ENCODE measurements around the gene PRKAG2. TPM values are rescaled to one million over a fixed set of nuclear protein-coding genes. Genes with fewer than 3 reads are reported as not detected.
A peak's percentile ranks its signal among the peaks of the same experiment; 100 is the strongest.

PRKAG2 gene
- total and polyA plus RNA-seq, 8 donors: 12.9 to 34.6 (median 18.0) TPM

- peak in 1 of 4 donors; percentile 65 for DNase-seq
- TF ChIP-seq, protein P1, sequence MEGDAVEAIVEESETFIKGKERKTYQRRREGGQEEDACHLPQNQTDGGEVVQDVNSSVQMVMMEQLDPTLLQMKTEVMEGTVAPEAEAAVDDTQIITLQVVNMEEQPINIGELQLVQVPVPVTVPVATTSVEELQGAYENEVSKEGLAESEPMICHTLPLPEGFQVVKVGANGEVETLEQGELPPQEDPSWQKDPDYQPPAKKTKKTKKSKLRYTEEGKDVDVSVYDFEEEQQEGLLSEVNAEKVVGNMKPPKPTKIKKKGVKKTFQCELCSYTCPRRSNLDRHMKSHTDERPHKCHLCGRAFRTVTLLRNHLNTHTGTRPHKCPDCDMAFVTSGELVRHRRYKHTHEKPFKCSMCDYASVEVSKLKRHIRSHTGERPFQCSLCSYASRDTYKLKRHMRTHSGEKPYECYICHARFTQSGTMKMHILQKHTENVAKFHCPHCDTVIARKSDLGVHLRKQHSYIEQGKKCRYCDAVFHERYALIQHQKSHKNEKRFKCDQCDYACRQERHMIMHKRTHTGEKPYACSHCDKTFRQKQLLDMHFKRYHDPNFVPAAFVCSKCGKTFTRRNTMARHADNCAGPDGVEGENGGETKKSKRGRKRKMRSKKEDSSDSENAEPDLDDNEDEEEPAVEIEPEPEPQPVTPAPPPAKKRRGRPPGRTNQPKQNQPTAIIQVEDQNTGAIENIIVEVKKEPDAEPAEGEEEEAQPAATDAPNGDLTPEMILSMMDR (IDR thresholded peaks at IDR 0.05): no peak
- Histone ChIP-seq H3K27ac (no peak overlapping the region), H3K27me3 (no peaks in the 10 kb centered on the region), H3K4me3 (no peak overlapping the region), H3K36me3 (no peaks in the 10 kb centered on the region), H3K9me3 (no peaks in the 10 kb centered on the region), H3K4me1 (peaks cover 7 to 22% of the 10 kb centered on the region in 2 donors)
- intact Hi-C loops (cut with DNase I): no loop called here
- no peak for ATAC-seq
Measured at GRCh38 chr7:151856098-151856497, 20.8 kb downstream of the PRKAG2 start.

DNA sequence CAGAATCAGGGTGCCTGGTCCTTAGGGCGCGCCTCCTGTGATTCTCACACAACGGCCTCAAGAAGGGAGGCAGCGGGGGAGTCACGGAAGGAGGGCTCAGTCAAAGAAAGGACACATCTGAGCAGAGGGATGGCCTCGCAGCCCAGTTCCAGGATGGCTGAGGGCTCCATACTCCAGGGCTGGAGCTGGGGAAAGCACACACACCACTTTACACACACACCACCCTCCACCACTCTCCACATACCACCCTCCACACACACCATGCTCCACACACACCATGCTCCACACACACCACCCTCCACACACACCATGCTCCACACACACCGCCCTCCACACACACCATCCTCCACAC, 22.2 kb downstream of the PRKAG2 start:
- Histone ChIP-seq H3K9me3 (no peaks in the 10 kb centered on the region), H3K36me3 (no peaks in the 10 kb centered on the region), H3K4me1 (peaks cover 13 to 36% of the 10 kb centered on the region in 2 donors), H3K27me3 (no peaks in the 10 kb centered on the region), H3K27ac (no peak overlapping the region), H3K4me3 (no peak overlapping the region)
- ATAC-seq: no peak
- TF ChIP-seq, protein P1 (IDR thresholded peaks at IDR 0.05): no peak
- no peak for DNase-seq
- intact Hi-C loops (cut with DNase I): no loop called here

- Histone ChIP-seq H3K4me1 (peaks cover 13 to 42% of the 10 kb centered on the region in 2 donors), H3K9me3 (no peaks in the 10 kb centered on the region), H3K36me3 (no peaks in the 10 kb centered on the region), H3K27me3 (no peaks in the 10 kb centered on the region), H3K27ac (no peak overlapping the region), H3K4me3 (no peak overlapping the region)
- DNase-seq (peak in 1 of 4 donors; percentile 78), ATAC-seq (peak; percentile 33)
- intact Hi-C loops (cut with DNase I): no loop called here
- TF ChIP-seq, protein P1 (IDR thresholded peaks at IDR 0.05): no peak
Measured at GRCh38 chr7:151853896-151854719, 22.8 kb downstream of the PRKAG2 start.

DNA sequence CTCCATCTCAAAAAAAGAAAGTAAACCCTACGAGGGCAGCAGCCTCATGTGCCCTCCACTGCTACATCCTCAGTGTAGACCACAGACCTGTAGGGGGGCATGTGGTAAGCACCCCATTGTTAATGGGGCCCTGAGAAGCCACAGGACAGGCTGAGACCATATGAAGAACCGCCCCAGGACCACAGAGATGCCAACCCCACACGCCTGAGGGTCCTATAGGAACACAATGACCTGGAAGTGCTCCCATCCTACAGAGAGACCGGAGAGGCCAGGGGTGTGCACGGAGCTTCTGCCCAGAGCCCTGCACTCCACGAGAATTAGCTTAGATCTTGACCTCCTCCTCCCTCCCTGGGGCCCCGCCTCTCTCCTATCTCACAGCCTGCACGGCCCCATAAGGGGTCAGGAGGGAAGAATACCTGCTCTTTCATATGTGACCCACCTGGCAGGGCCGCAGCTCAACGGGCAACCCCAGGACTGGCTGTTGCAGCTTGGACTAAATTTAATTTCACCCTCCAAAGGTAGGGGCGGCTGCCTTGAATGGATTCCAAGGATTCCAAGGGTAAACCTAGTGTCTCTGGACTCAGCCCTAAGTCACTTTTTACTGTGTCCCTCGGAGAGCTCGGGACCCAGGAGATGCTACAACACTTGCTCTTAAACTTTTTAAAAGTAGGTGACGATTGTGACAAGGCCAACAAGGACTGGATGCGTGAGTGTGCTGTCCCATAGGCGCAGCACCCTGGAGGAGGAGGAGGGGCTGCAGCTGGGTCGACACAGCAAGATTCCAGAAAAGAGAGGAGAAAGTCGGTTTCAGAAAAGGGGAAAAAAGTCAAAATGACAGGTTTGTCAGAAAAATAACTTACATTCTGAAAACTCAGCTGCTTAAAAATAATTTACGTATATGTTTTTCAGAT, 24.2 kb downstream of the PRKAG2 start:
- intact Hi-C loops (cut with DNase I): no loop called here
- Histone ChIP-seq H3K4me1 (peaks cover 13 to 50% of the 10 kb centered on the region in 2 donors), H3K27me3 (no peaks in the 10 kb centered on the region), H3K9me3 (no peaks in the 10 kb centered on the region), H3K4me3 (no peak overlapping the region), H3K27ac (peak overlapping the region in 1 of 2 donors; percentile 86), H3K36me3 (no peaks in the 10 kb centered on the region)
- ATAC-seq (no peak), DNase-seq (peak in 1 of 4 donors; percentile 51)
- TF ChIP-seq, protein P1 (IDR thresholded peaks at IDR 0.05): no peak

DNA sequence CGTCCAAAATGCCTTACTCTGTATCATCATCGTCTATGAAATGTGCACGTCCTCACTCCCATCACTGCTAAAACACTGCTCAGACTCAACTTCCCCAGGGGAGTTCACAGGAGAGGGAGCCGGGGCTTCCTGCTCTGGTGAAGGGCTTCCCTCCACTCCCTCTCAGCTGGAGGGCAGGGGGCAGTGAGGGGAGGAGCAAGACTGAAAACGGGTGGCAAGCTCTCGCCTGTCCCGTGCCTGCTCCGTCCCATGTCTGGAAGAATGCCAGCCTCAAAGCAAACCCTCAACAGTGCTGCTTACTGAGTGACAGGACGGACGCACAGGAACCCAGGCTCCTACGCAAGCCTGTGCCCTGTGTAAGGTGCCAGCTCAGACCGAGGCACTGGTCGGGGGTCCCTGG, 25.1 kb downstream of the PRKAG2 start:
- ATAC-seq (peak; percentile 65), DNase-seq (peak in 3 of 4 donors; percentile 54 to 84 (median 78))
- Histone ChIP-seq H3K27ac (peak overlapping the region; percentile 72 to 86), H3K27me3 (no peaks in the 10 kb centered on the region), H3K36me3 (no peaks in the 10 kb centered on the region), H3K4me3 (peak overlapping the region in 1 of 2 donors; percentile 29), H3K9me3 (no peaks in the 10 kb centered on the region), H3K4me1 (peaks cover 13 to 58% of the 10 kb centered on the region in 2 donors)
- intact Hi-C loops (cut with DNase I): no loop called here
- TF ChIP-seq, protein P1 (IDR thresholded peaks at IDR 0.05): no peak

Measured in left lung (tissue), 10 donors.